Measurements from ENCODE around the gene TPST1.

DNA sequence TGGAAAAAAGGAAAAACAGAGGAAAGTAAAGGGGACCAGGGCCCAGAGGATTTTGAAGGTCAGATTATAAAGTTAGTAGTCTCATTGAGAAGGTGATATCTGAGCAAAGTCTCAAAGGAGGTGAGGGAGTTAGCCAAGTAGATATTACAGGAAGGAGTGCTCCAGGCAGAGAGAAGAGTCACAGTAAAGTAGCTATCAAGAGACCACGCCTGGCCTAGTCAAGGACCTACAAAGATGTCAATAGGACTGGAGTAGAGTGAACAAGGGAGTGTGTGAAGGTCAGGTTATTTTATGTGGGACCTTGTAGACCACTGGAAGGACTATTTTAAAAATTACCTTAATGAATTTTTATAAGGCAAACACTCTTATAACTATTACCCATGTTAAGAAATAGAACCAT is 64.8 kb downstream of the TPST1 start:
- TF ChIP-seq, protein P1, sequence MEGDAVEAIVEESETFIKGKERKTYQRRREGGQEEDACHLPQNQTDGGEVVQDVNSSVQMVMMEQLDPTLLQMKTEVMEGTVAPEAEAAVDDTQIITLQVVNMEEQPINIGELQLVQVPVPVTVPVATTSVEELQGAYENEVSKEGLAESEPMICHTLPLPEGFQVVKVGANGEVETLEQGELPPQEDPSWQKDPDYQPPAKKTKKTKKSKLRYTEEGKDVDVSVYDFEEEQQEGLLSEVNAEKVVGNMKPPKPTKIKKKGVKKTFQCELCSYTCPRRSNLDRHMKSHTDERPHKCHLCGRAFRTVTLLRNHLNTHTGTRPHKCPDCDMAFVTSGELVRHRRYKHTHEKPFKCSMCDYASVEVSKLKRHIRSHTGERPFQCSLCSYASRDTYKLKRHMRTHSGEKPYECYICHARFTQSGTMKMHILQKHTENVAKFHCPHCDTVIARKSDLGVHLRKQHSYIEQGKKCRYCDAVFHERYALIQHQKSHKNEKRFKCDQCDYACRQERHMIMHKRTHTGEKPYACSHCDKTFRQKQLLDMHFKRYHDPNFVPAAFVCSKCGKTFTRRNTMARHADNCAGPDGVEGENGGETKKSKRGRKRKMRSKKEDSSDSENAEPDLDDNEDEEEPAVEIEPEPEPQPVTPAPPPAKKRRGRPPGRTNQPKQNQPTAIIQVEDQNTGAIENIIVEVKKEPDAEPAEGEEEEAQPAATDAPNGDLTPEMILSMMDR (IDR thresholded peaks at IDR 0.05) = no peak
- TF ChIP-seq POLR2A (IDR thresholded peaks at IDR 0.05) (no peak), EP300 (IDR thresholded peaks at IDR 0.05; ENCODE audit: low read depth) (no peak)
